Renal cortical epithelial cell (primary cell): ENCODE measurements around the gene CCDC73. TPM values are rescaled to one million over a fixed set of nuclear protein-coding genes. Genes with fewer than 3 reads are reported as not detected.

Source experiments
- total RNA-seq: library from RNA; depleted of rRNA; stranded (reverse); fragments of >200 nt; gene quantifications from 2 replicates; pipeline ENCODE4 v1.2.3, GENCODE V29; 2014

The CCDC73 gene
- total RNA-seq, 1 donor from 2014 or later = 0.30 TPM

Other genes starting within 250 kb of the CCDC73 start
- 668 and 975 TPM in 2 replicates for gene EIF3M, start 210.8 kb downstream of the CCDC73 start, total RNA-seq
- 4.5 and 11.7 TPM in 2 replicates for gene PRRG4, start 35.3 kb upstream of the CCDC73 start, total RNA-seq
- gene QSER1, start 98.1 kb upstream of the CCDC73 start, total RNA-seq = 17.7 and 43.9 TPM in 2 replicates
- gene DEPDC7, start 221.2 kb upstream of the CCDC73 start, total RNA-seq = 3.3 and 7.0 TPM in 2 replicates
- gene TCP11L1, start 244.9 kb upstream of the CCDC73 start, total RNA-seq = 18.4 and 33.4 TPM in 2 replicates